Smooth muscle cell of bladder (primary cell): ENCODE measurements around the gene GLYR1. TPM values are rescaled to one million over a fixed set of nuclear protein-coding genes. Genes with fewer than 3 reads are reported as not detected.

Source experiments
- total RNA-seq: library from RNA; depleted of rRNA; stranded (reverse); fragments of >200 nt; gene quantifications from 2 replicates; pipeline ENCODE4 v1.2.3, GENCODE V29; 2014

Gene GLYR1
- total RNA-seq = 33.1 and 42.1 TPM in 2 replicates

GRCh38 chr16:4846901-4847773 is at the start of gene GLYR1, which contains the start of gene UBN1:
TSS of gene GLYR1 (minus strand) at chr16:4847288. CDS start at chr16:4847265, 23 bp downstream.
TSS of gene UBN1 (plus strand) at chr16:4847481. CDS start at chr16:4852918, 5,437 bp downstream.

DNA sequence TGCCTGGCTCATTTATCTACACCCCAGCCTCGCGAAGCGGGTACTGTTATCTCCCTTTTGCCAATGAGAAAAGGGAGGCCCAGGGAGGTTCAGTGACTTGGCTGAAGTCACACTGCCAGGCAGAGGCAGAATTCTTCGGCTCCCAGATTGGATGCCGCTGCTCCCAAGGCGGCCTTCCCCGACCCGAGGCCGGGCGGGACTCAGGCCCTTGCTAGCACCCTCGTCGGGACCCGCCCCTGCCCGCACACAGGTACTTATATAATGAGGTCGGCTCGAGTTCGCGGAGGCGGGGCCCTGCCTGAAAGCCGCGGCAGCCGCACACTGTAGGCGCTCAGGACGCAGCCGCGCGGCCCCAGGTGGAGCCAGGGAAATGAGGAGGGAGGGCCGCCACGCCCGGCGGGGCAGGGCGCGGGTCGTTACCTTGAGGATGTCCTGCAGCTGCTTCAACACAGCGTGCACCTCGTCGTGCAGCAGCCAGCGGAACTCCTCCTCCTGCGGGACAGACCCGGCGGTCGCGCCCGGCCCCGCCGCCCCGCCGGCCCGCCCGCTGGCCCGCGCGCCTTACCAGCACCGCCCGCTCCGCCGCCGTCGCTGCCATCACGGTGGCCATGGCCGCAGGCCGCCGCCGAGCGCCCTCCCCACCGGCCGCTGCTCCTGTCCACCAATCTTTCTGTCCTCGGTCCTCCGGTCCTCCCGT is 45.0 kb downstream of the GLYR1 start, which contains the start of gene ROGDI:
ROGDI (minus strand) TSS at position 672 of the 697 bp plus-strand sequence; CDS start at position 610, 62 bp downstream.

DNA sequence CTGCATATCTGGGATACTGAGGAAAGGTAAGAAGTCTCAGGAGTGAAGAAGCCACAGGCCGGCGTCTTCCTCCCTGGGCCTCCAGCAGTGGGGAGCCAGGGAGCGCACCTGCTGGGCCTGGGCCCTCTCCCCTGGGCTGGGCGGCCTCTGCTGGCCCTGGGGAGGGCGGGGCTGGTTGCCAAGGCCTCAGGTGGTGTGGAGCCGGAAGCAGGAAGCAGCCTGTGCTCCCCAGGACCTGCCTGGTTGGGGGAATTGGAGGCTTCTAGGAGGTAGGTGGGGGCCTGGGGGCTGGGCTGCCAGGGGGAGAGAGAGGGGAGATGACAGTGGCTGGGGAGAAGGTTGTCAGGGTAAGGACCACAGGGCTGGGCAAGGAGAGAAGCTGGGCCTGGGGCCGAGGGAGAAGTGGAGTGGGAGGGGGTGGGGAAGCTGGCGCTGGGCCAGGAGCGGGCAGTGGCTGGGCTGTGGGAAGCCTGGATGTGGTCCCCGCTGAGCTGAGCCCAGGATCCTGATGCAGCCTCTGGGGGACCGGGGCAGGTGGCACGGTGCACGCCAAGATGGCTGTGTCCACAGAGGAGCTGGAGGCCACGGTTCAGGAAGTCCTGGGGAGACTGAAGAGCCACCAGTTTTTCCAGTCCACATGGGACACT is 51.8 kb downstream of the GLYR1 start, which contains the start of gene SMIM22:
SMIM22 (plus strand) TSS at position 189 of the 647 bp plus-strand sequence; CDS start at position 555, 366 bp downstream.

DNA sequence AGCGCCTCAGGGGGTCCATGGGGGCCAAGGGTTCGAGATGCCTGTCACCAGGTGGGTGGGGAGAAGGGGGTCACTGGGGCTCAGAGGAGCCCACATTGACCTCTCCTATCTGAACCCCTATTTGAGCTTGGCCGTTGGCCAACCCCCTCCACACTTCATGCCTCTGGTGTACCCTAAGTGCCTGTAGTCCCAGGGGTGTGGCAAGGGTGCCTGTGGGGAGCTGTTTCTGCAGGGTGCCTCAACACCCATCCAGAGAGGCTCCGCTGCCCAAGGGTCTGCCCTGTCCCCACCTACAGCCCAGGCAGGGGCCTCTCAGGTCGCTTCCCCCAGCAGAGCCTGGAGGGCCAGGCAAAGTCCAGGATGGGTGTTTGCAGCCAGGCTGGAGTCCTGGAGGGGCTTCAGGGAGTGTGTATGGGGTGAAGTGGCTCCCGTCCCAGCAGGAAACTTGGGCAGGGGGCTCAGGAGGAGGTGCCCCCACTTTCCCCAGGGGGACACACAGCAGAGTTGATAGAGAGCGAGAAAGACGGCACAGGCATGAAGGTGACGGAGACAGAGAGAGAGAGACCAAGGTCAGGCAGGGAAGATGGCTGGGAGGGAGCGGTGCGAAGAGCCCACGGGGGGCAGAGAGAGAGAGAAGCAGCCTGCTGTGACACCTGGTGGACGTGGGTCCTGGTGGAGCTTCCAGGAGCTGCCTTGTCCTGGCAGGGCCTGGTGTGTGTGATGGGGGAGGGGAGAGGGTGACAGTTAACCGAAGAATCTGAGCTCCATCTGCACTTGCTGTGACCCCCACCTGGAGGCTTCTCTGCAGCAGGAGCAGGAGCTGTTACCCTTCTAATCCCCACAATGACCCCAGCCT is 59.2 kb downstream of the GLYR1 start, which contains the start of gene SEPTIN12:
SEPTIN12 (minus strand) TSS at position 719 of the 856 bp plus-strand sequence; CDS start at position 19, 700 bp downstream.

DNA sequence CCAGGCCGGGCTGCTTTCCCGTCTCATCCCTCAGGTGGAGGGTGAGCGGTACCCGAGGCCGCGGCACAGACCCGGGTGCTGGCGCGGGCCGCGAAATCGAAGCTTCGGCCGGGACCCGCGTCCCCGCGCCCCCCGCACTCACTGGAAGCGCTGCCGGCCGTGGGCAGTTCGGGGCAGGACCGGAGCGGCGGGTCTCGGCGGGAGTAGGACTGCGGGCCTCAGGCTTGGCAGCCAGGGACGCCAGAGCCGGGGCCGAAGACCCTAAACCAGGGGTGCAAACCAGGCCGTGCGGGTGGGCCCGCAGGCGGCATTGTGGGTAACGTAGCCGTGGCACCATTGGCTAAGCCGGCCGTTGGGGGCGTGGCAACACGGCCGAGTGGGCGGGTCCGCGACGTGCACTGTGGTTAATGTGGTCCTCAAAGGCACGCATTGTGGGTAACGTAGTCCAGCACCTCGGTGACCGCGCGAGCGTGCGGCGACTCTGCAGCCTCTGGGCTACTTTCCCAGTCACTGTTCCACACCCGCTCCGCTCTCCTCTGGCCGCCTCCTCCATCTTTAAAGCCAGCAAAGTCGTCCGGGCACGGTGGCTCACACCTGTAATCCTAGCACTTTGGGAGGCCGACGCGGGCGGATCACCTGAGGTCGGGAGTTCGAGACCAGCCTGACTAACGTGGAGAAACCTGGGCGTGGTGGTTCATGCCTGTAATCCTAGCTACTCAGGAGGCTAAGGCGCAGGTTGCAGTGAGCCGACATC is 80.0 kb downstream of the GLYR1 start, which contains the start of gene ZNF500:
ZNF500 (minus strand) TSS at position 288 of the 754 bp plus-strand sequence. CDS start 1,184 bp downstream, outside the sequence.

Other genes with a start within 250 kb of the GLYR1 start
- 3.8 and 4.5 TPM in 2 replicates for gene UBALD1, start 232.4 kb downstream of the GLYR1 start, total RNA-seq
- gene MGRN1, start 222.5 kb downstream of the GLYR1 start, total RNA-seq = 17.6 and 25.1 TPM in 2 replicates
- gene NUDT16L1, start 153.7 kb downstream of the GLYR1 start, total RNA-seq = 23.8 and 28.0 TPM in 2 replicates
- 26.0 and 32.0 TPM in 2 replicates for gene ANKS3, start 113.0 kb downstream of the GLYR1 start, total RNA-seq
- gene DNAAF8, start 112.8 kb downstream of the GLYR1 start, total RNA-seq = 1.4 and 1.7 TPM in 2 replicates
- gene ZNF500, start 80.1 kb downstream of the GLYR1 start, total RNA-seq = 5.0 and 8.1 TPM in 2 replicates
- not detected in 2 replicates for gene SEPTIN12, start 58.9 kb downstream of the GLYR1 start, total RNA-seq
- not detected in 2 replicates for gene SMIM22, start 51.9 kb downstream of the GLYR1 start, total RNA-seq
- gene ROGDI, start 44.7 kb downstream of the GLYR1 start, total RNA-seq = 7.8 and 12.1 TPM in 2 replicates
- 13.4 and 16.5 TPM in 2 replicates for gene UBN1, start 193 bp upstream of the GLYR1 start, total RNA-seq
- gene PPL, start 89.9 kb upstream of the GLYR1 start, total RNA-seq = 5.4 and 8.9 TPM in 2 replicates
- 0.09 and 0.28 TPM in 2 replicates for gene SEC14L5, start 111.0 kb upstream of the GLYR1 start, total RNA-seq
- 14.1 and 22.0 TPM in 2 replicates for gene NAGPA, start 186.6 kb upstream of the GLYR1 start, total RNA-seq
- gene C16orf89, start 218.7 kb upstream of the GLYR1 start, total RNA-seq = 2.4 and 3.3 TPM in 2 replicates
- 36.8 and 48.5 TPM in 2 replicates for gene ALG1, start 224.6 kb upstream of the GLYR1 start, total RNA-seq